Measurements from ENCODE around the gene TERC.

The TERC gene

GRCh38 chr3:169764882-169765612, at the start of gene TERC:
TERC (minus strand) TSS chr3:169765060.
- DNase-seq (ENCODE audit: low read depth) = peak; percentile 87

GRCh38 chr3:169813757-169814517, 49.1 kb upstream of the TERC start:
- peak; percentile 77 for DNase-seq (ENCODE audit: low read depth)

GRCh38 chr3:169813278-169813677, 48.4 kb upstream of the TERC start:
- no peak for DNase-seq (ENCODE audit: low read depth)

- peak; percentile 58 for DNase-seq (ENCODE audit: low read depth)
These were observed 47.7 kb upstream of the TERC start, which contains the start of the genes LRRC34 and LRRIQ4 for GRCh38 chr3:169812332-169813235. LRRC34 (minus strand) TSS chr3:169812904; CDS start chr3:169812548, 356 bp downstream. LRRIQ4 (plus strand) TSS chr3:169812870; CDS start chr3:169821922, 9,052 bp downstream.

- DNase-seq (ENCODE audit: low read depth) = no peak
These were observed 46.9 kb upstream of the TERC start for GRCh38 chr3:169811631-169812331.

GRCh38 chr3:169809230-169809795, 44.5 kb upstream of the TERC start:
- no peak for DNase-seq (ENCODE audit: low read depth)

GRCh38 chr3:169804681-169805080, 39.8 kb upstream of the TERC start:
- DNase-seq (ENCODE audit: low read depth) = no peak

GRCh38 chr3:169792359-169792758, 27.5 kb upstream of the TERC start:
- DNase-seq (ENCODE audit: low read depth) = no peak

GRCh38 chr3:169790687-169791429, 26.0 kb upstream of the TERC start:
- DNase-seq (ENCODE audit: low read depth) = no peak

GRCh38 chr3:169790219-169790618, 25.4 kb upstream of the TERC start:
- DNase-seq (ENCODE audit: low read depth) = no peak

GRCh38 chr3:169787791-169788190, 22.9 kb upstream of the TERC start:
- DNase-seq (ENCODE audit: low read depth) = no peak

- DNase-seq (ENCODE audit: low read depth) = no peak
These were observed 22.3 kb upstream of the TERC start for GRCh38 chr3:169787120-169787519.

- DNase-seq (ENCODE audit: low read depth) = no peak
These were observed 16.5 kb upstream of the TERC start for GRCh38 chr3:169781209-169781855.

- DNase-seq (ENCODE audit: low read depth) = no peak
These were observed 15.9 kb upstream of the TERC start for GRCh38 chr3:169780742-169781141.

GRCh38 chr3:169777822-169778221, 13.0 kb upstream of the TERC start:
- DNase-seq (ENCODE audit: low read depth) = no peak

GRCh38 chr3:169774186-169774585, 9.3 kb upstream of the TERC start:
- DNase-seq (ENCODE audit: low read depth) = no peak

- DNase-seq (ENCODE audit: low read depth) = peak; percentile 88
These were observed 8.3 kb upstream of the TERC start, which contains the start of gene MYNN for GRCh38 chr3:169772897-169773816. MYNN (plus strand) TSS chr3:169773396; CDS start chr3:169774296, 900 bp downstream.

GRCh38 chr3:169772305-169772896, 7.5 kb upstream of the TERC start:
- peak; percentile 52 for DNase-seq (ENCODE audit: low read depth)

Data from stimulated activated CD4-positive, alpha-beta T cell treated with anti-CD3 and anti-CD28 coated beads, Interleukin-2, amount 100 ng/mL, for 4 hours (primary cell).